Pons (tissue), 1 donor: ENCODE results near the gene TRAF3IP3.

ENCODE experiments used
- DNase-seq: peaks from one replicate; pipeline ENCODE4 v3.0.0-alpha.2; 2016; ENCODE audit warnings: low spot score

The TRAF3IP3 gene

GRCh38 chr1:209800984-209801834 is 45.4 kb downstream of the TRAF3IP3 start:
- no peak for DNase-seq

DNA sequence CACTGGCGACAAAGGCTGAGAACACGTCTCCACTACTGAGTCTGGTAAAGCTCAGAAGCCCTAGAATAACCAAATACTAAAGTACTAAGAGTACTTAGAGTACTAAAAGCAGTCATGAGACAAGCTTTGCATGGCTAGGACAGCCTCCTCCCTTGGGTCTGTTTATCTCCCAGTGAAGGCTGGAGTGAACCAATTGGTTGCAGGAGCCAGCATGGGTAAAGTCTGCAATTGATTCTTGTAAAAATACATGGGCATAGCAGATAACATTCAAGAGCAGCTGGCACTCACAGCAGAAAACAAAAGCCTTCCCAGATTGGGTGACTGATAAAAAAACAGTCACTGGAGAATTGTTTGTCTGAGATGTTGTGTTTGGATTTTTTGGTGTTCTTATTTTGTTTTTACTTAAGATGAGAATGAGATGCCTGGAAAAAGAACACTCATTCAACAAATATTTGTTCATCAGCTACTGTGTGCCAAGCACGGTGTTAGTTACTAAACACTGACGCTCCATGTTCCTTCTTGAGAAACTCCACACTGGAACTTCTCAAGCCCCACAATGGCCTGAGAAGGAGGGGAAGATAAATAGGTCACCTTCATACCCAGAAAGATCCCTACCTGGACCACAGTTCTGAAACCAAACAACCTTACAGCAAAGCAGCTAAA is 46.4 kb downstream of the TRAF3IP3 start:
- DNase-seq: no peak

GRCh38 chr1:209802780-209803152 is 46.9 kb downstream of the TRAF3IP3 start:
- no peak for DNase-seq

DNA sequence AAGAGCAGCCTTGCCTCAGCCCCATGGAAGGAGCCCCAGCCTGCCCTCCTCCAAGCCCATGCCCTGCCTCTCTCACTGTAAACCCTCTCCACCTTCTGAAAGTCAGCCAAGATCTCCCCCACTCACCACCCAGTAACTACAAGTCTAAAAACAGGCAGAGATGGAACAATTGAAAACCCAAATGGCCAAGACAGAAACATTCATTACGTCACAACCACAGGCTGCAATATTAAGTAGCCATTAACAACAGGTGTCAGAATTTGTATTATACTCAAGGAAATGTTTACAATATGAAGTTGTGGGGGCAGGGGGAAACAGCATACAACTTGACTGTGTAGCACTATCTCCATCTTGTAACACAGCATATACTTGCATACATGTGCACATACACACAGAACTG is 47.7 kb downstream of the TRAF3IP3 start:
- DNase-seq: no peak

DNA sequence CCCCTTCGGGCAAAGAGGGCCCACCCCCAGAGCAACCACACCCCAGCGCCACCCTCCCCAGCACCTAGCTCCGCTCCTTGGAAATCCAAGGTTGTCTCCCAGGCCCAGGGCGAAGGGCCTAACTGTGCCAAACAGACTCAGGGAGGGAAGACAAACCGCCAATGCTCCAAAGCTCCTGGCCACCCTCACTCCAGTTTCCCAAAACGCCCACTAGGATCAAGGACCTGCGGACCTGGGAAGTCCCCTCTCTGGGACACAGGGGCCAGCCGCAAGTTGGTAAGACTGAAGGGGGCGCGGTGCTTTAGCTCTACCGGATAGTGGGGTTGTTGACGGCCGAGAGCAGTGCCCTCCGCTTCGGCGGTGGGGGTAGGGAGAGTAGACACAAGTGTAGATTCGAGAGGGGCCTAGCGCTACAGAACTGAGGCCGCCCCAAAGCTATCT is 49.5 kb downstream of the TRAF3IP3 start:
- no peak for DNase-seq

- DNase-seq: peak; percentile 17
Observed at GRCh38 chr1:209805875-209806760, 50.3 kb downstream of the TRAF3IP3 start, which contains the start of gene IRF6. Gene IRF6 (minus strand): TSS chr1:209806142. CDS start chr1:209801413, 4,729 bp downstream.

DNA sequence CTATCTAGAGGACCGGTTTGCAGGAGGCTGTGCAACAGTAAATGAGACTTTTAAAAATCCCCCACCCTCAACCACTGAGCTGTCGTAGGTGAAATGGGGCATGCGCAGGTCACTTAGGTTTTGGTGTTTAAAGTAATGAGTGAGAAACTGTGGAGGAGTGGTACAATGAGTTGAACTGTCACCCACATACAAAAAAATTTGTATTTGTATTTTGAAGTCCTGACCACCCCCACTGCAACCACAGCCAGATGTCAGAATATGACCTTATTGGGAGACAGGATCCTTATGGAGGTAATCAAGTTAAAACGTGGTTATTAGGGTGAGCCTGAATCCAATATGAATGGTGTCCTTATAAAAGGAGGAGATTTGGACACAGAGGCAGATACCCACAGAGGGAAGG is 51.7 kb downstream of the TRAF3IP3 start:
- no peak for DNase-seq

GRCh38 chr1:209808059-209808581 is 52.3 kb downstream of the TRAF3IP3 start:
- no peak for DNase-seq

GRCh38 chr1:209809611-209810010 is 53.8 kb downstream of the TRAF3IP3 start:
- DNase-seq: no peak

DNA sequence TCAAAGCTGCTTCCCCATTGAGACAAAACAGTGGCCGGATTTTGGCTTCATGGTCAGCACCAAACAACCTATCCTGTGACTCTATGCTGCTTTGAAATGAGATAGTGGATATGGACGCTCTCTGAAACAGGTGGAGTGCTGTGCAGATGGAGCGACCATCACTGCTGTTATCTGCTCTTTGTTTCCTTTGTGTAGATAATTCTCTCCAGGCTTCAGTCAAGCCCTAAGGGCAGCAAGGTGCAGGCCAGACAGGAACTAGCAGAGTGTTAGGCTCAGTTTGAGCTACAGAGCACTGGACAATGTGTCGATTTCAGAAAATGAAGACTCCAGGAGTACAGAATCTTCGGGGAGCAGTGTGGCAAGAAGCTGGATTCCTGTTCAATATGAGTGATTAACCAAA is 54.9 kb downstream of the TRAF3IP3 start:
- no peak for DNase-seq

GRCh38 chr1:209813902-209814301 is 58.0 kb downstream of the TRAF3IP3 start:
- no peak for DNase-seq

DNA sequence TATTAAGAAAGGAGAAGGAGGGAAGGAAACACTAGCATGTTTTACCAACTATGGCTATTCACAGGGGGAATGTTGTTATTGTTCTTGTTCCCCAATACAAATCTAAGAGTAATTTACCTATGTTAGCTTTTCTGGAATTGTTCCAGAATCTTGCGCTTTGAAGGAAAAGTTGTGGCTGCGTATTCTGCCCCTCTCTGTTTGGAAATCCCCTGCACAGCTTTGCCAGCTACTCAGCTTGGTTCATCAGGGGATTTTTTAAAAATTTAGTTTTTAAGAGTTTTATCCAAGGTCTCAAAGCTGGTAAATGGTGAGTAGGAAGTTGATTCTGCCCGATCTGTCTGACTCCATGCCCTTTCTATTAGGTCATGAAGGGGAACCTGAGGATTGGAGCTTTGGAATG is 59.6 kb downstream of the TRAF3IP3 start:
- no peak for DNase-seq

DNA sequence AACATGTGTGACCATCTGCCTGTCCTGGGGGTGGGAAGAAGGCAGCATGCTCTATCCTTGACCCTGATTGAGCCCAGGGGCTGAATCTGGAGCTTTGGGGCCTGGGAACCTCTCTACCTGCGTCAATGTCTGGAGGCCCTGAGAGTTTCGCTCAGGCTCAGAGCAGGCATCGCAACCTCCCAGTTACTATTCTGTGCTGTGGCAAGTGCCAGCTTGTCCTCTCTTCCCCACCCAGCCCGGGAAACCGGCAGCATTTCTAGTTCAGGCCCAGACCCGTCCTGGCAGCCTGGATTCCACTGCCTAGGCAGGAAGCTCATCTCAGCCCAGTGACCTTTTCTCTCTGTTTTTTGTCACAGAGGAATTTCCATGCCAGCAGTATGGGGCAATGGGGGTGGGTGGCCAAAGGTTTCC is 60.1 kb downstream of the TRAF3IP3 start:
- no peak for DNase-seq

GRCh38 chr1:209816923-209817322 is 61.1 kb downstream of the TRAF3IP3 start:
- no peak for DNase-seq

GRCh38 chr1:209817691-209818090 is 61.8 kb downstream of the TRAF3IP3 start:
- DNase-seq: no peak

- DNase-seq: no peak
Observed at GRCh38 chr1:209819058-209819457, 63.2 kb downstream of the TRAF3IP3 start.

- no peak for DNase-seq
Observed at GRCh38 chr1:209820986-209821385, 65.1 kb downstream of the TRAF3IP3 start.

DNA sequence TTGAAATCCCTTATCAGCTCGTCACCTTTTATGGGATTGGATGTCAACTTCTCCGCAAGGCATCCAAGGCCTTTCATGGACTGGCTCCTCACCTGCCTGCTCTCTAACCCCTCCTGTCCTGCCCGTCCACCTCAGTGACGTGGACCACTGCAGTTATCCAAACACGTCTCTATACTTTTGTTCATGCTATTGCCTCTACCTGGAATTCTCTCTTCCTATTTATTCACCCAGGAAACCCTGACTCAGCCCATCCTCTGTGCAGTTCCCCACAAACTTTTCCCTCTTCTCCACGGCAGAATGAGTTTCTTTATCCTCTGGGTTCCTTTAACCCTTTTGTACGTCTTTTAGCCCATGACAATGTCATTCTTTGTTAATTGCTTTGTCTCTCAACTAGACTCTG is 66.9 kb downstream of the TRAF3IP3 start:
- no peak for DNase-seq

GRCh38 chr1:209823143-209824041 is 67.5 kb downstream of the TRAF3IP3 start:
- DNase-seq: peak; percentile 67

GRCh38 chr1:209825591-209826434 is 70.0 kb downstream of the TRAF3IP3 start:
- no peak for DNase-seq
